ENCODE measurements around the gene CASP2.

Gene CASP2

GRCh38 chr7:143343596-143343995, 55.4 kb downstream of the CASP2 start:
- DNase-seq, result no peak

DNA sequence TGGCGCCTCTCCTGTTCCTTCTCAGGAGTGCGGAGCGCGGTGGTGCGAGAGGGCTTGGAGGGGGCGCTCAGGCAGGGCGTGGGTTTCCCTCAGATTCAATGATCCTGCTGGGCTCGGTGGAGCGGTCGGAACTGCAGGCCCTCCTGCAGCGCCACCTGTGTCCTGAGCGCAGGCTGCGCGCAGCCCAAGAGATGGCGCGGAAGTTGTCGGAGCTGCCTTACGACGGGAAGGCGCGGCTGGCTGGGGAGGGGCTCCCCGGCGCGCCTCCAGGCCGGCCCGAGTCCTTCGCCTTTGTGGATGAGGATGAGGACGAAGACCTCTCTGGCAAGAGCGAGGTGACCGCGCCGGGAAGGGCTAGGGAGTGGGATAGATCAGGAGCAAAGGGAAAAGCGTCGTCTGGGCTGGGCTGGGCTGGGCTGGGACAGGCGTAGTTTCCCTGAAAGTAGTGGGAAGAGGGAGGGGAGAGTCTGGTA, 57.3 kb downstream of the CASP2 start:
- no peak for DNase-seq

- no peak for DNase-seq
These were observed 57.9 kb downstream of the CASP2 start for GRCh38 chr7:143346018-143346417.

DNA sequence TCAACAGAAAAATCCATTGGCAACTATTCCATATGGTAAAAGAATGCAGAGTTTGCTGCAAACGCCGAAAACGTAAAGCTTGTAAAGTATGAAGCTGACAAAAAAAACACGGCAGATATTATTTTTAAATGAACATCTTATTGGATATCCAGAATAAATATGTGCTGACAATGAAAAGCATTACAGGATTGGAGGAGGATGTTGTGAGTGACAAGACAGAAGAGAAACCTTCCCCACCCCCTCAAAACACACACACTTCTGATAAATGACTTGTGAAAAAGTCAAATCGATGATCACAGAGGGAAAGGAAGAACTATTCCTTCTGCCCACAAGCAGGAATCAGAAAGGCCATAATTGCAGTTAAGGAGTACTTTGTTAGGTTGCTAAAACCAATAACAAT, 59.8 kb downstream of the CASP2 start:
- no peak for DNase-seq

- no peak for DNase-seq
These were observed 62.9 kb downstream of the CASP2 start for GRCh38 chr7:143351060-143351459.

- DNase-seq, result no peak
These were observed 63.4 kb downstream of the CASP2 start for GRCh38 chr7:143351574-143351973.

DNA sequence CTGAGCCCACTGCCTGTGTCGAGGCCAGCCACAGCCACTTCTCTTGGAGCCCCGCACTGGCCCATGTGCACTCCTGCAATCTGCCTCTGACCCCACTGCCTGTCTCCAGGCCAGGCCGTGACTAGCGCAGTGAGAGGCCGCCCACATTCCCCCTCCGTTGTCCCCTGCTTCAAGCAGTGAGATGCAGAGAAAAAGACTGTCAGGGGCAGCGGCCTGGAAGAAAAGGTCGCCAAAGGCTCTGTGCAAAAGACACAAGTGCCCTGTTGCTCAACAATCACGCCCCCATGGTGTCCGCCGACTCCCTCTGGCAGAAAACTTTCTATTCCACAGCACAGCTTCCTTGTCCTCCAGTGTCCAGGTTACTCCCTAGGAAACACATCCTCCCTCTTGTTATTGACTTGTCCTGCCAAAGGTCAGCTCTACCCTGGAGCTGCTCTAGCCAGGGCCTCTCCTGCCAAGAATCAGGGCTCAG, 64.4 kb downstream of the CASP2 start:
- DNase-seq, result no peak

- no peak for DNase-seq
These were observed 66.2 kb downstream of the CASP2 start for GRCh38 chr7:143354376-143354775.

DNA sequence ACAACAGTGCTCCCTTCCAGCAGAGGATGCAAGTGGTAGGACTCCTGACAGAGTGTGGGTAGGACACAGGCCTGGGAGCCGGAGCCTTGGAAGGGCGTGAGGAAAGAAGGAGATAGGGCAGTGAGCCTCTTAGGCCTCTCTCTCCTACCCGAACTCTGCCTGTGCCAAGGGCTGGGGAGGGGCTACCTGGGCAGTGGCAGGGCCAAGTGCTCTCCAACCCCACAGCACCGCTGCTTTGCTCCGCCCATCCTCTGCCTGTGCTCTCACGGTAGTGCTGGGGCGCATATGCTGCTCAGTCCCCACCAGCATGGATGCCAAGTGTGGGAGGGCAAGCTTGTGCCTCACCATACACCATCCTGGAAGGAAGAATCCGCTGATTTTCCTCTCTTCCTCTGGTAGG, 66.8 kb downstream of the CASP2 start:
- DNase-seq, result no peak

DNA sequence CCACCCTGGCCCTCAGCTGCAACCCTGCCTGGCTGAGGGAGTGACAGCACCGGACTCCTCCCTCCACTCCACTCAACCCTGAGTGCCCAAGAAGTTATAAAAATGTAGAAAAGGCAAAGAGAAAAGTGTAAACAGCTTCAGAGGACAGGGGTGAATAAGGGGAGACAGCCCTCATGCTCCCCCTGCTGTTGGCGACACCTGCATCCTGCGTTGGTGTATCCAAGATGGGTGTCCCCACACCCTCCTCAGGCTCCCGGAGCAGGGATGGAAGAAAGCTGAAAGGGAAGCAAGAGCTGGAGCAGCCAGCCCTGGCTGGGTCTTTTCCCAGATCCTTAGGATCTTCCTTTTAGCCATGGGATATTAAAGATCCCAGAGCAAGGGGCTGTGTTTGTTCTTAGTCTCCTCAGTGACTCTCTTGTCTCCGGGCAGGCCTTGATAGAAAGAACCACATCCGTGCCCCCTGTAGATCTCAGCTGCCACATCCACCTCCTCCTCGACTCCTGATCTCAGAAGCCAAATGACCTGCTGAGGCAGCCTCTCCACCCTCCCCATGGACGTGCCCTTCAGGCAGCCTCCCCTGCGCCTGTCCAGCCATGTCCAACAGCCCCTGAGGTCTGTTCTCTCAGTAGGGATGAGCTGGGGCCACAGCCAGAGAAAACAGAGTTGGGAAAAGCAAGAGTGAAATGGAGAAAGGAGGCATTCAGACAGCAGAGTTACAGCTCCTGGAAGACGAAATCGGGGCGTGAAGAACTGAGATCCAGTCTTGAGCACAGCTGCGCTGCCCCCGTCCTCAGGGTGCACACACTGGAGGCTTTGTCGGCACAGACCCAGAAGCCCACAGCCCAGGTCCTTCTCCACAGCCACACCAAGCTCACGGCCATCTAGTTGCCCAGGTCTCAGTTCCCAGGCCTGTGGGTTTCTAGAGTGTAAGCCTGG, 67.6 kb downstream of the CASP2 start:
- DNase-seq, result no peak

DNA sequence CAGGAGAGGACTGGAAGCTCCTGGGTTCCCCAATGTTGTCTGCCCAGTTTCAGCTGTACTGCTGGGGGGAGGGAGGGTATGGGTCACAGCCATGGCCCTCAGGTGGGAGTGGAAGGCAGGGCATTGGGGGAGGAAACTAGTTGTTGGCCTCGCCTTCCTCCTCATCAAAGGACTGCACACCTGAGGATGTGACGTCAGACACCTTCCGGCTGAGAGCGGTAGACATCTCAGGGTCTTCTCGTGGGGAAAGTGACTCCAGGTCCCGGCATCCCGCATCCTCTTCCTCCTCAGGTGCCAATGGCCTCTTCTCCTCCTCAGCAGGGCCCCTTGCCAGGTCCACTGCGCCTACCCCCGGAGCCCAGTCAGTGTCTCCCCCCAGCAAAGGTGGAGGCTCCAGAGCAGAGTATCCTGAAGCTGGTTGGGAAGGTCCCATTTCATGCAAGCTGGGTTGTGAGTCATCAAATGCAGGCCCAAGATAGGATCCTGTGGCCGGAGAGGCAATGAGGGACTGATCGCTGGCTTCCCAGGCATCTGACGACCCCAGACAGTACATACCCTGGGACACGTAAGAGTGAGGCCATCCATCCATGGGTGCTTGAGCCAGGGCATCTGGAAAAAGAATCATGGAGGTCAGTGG, 68.4 kb downstream of the CASP2 start:
- no peak for DNase-seq
